H1 (cell line): ENCODE data around the gene MPZL3. TPM values are rescaled to one million over a fixed set of nuclear protein-coding genes. Genes with fewer than 3 reads are reported as not detected.

Source experiments
- CTCF ChIA-PET: fragments of 300-600 bp; sonication (Branson Sonifier 250); formaldehyde crosslinking; loops from one replicate; lab custom pipeline; 2021; ENCODE audit not compliant: partially characterized antibody; lab: Charles Lee
- POLR2A ChIA-PET: fragments of 300-600 bp; sonication (Branson Sonifier 250); formaldehyde crosslinking; loops from one replicate; lab custom pipeline; 2021; ENCODE audit warnings: inconsistent platforms; ENCODE audit not compliant: partially characterized antibody; lab: Charles Lee
- DNase-seq, 2 experiments: peaks; one replicate each; pipeline versions ENCODE4 v3.0.0 to v3.0.0-alpha.2; 2010 to 2022; ENCODE audit warnings: low spot score in 2 of 2, low read depth in 1 of 2, mixed read lengths in 1 of 2
- FAIRE-seq: peaks from 2 replicates; lab custom pipeline; 2011; peaks lifted over from hg19 to GRCh38; lab: Jason Lieb, UNC
- H2AFZ ChIP-seq: 2 replicates; pipeline ENCODE4 v1.8.1; 2012; ENCODE audit warnings: low read length, inconsistent platforms
- H2AK5ac ChIP-seq: 2 replicates; pipeline ENCODE4 v1.6.1; 2013; ENCODE audit warnings: low read depth, low read length
- H2BK120ac ChIP-seq: replicated peaks from 2 replicates; pipeline ENCODE3; 2013; ENCODE audit warnings: low read depth, low read length, inconsistent platforms
- H2BK12ac ChIP-seq: 2 replicates; pipeline ENCODE4 v1.6.1; 2013; ENCODE audit warnings: low read depth, low read length
- H2BK15ac ChIP-seq: 2 replicates; pipeline ENCODE4 v1.6.1; 2013; ENCODE audit warnings: low read length
- H2BK20ac ChIP-seq: 2 replicates; pipeline ENCODE4 v1.6.1; 2013; ENCODE audit warnings: low read length
- H2BK5ac ChIP-seq: 2 replicates; pipeline ENCODE4 v1.6.1; 2013; ENCODE audit warnings: low read depth, low read length
- H3K14ac ChIP-seq: 2 replicates; pipeline ENCODE4 v1.6.1; 2013; ENCODE audit warnings: inconsistent platforms; ENCODE audit not compliant: insufficient read length
- H3K18ac ChIP-seq: 2 replicates; pipeline ENCODE4 v1.6.1; 2013; ENCODE audit warnings: low read length; ENCODE audit errors: extremely low read depth
- H3K23ac ChIP-seq: 2 replicates; pipeline ENCODE4 v1.6.1; 2013; ENCODE audit warnings: inconsistent platforms; ENCODE audit not compliant: insufficient read length
- H3K23me2 ChIP-seq: 2 replicates; pipeline ENCODE4 v1.6.1; 2013; ENCODE audit warnings: low read depth, low read length
- H3K27ac ChIP-seq: 2 replicates; pipeline ENCODE4 v1.6.1; 2011; ENCODE audit warnings: low read depth, low read length, inconsistent platforms
- H3K27me3 ChIP-seq, 4 experiments: replicated peaks in 1 of 4; 1 replicate in 1 of 4; 2 replicates in 3 of 4; pipeline versions ENCODE4 v1.6.1 to v1.8.1; 2011 to 2013; ENCODE audit warnings: low read length in 3 of 4, mild to moderate bottlenecking in 3 of 4, inconsistent platforms in 2 of 4, mixed read lengths in 2 of 4, moderate library complexity in 1 of 4; ENCODE audit not compliant: control insufficient read depth in 3 of 4, insufficient read depth in 3 of 4; ENCODE audit errors: extremely low read depth in 1 of 4
- H3K36me3 ChIP-seq, 4 experiments: 2 replicates each; pipeline versions ENCODE4 v1.6.1 to v1.8.1; 2011 to 2013; ENCODE audit warnings: mild to moderate bottlenecking in 4 of 4, low read length in 3 of 4, moderate library complexity in 2 of 4, control low read depth in 1 of 4, inconsistent platforms in 1 of 4; ENCODE audit not compliant: insufficient read depth in 4 of 4, control insufficient read depth in 2 of 4
- H3K4ac ChIP-seq: replicated peaks from 2 replicates; pipeline ENCODE3; 2013; ENCODE audit warnings: low read length, low read depth, mixed read lengths, inconsistent platforms; ENCODE audit not compliant: insufficient read length
- H3K4me1 ChIP-seq, 4 experiments: replicated peaks in 1 of 4; 1 replicate in 1 of 4; 2 replicates in 3 of 4; pipeline versions ENCODE4 v1.6.1 to v1.8.1; 2011 to 2013; ENCODE audit warnings: low read length in 3 of 4, inconsistent platforms in 2 of 4, mixed read lengths in 1 of 4; ENCODE audit not compliant: insufficient read depth in 4 of 4, control insufficient read depth in 3 of 4
- H3K4me2 ChIP-seq, 2 experiments: 2 replicates each; pipeline versions ENCODE4 v1.6.1 to v1.8.1; 2011 to 2013; ENCODE audit warnings: low read depth in 2 of 2, low read length in 2 of 2, control low read depth in 1 of 2, inconsistent platforms in 1 of 2, mild to moderate bottlenecking in 1 of 2; ENCODE audit not compliant: insufficient read depth in 1 of 2
- H3K4me3 ChIP-seq, 4 experiments: fragments of 200-600, 300-600 bp in 1 of 4; sonication (generic), shearing (Covaris generic), sonication (Bioruptor Twin) in 1 of 4; 2 replicates each; pipeline versions ENCODE4 v1.5.1 to v1.8.1; 2011 to 2016; ENCODE audit warnings: low read length in 4 of 4, low read depth in 3 of 4, control low read depth in 2 of 4, inconsistent platforms in 2 of 4, mild to moderate bottlenecking in 2 of 4, mixed read lengths in 1 of 4, moderate library complexity in 1 of 4; ENCODE audit not compliant: insufficient read depth in 2 of 4; ENCODE audit errors: extremely low read depth in 1 of 4
- H3K56ac ChIP-seq: replicated peaks from 2 replicates; pipeline ENCODE3; 2013; ENCODE audit warnings: low read depth, mild to moderate bottlenecking, mixed read lengths, low read length, inconsistent platforms; ENCODE audit not compliant: insufficient read length
- H3K79me1 ChIP-seq: 2 replicates; pipeline ENCODE4 v1.6.1; 2013; ENCODE audit warnings: low read depth, low read length, control low read depth
- H3K79me2 ChIP-seq, 2 experiments: 2 replicates each; pipeline versions ENCODE4 v1.6.1 to v1.8.1; 2012 to 2013; ENCODE audit warnings: low read length in 2 of 2, mild to moderate bottlenecking in 2 of 2, inconsistent platforms in 1 of 2; ENCODE audit not compliant: insufficient read depth in 2 of 2, control insufficient read depth in 1 of 2
- H3K9ac ChIP-seq, 4 experiments: replicated peaks in 1 of 4; 1 replicate in 1 of 4; 2 replicates in 3 of 4; pipeline versions ENCODE4 v1.6.1 to v1.8.1; 2011 to 2013; ENCODE audit warnings: low read depth in 3 of 4, low read length in 3 of 4, control low read depth in 2 of 4, mild to moderate bottlenecking in 2 of 4, moderate library complexity in 2 of 4, inconsistent platforms in 1 of 4; ENCODE audit errors: extremely low read depth in 1 of 4
- H3K9me3 ChIP-seq, 2 experiments: 2 replicates each; pipeline versions ENCODE4 v1.6.1 to v1.8.1; 2012 to 2013; ENCODE audit warnings: mild to moderate bottlenecking in 2 of 2, moderate library complexity in 2 of 2, control low read depth in 1 of 2, inconsistent platforms in 1 of 2, low read depth in 1 of 2, low read length in 1 of 2, mixed read lengths in 1 of 2; ENCODE audit not compliant: insufficient read depth in 2 of 2
- H4K20me1 ChIP-seq, 2 experiments: replicated peaks in 1 of 2; 2 replicates each; pipeline versions ENCODE3 to v1.8.1; 2011 to 2013; ENCODE audit warnings: inconsistent platforms in 2 of 2, low read length in 2 of 2, mild to moderate bottlenecking in 1 of 2; ENCODE audit not compliant: insufficient read depth in 2 of 2, control insufficient read depth in 1 of 2
- H4K5ac ChIP-seq: 2 replicates; pipeline ENCODE4 v1.6.1; 2013; ENCODE audit warnings: low read length, low read depth, mixed read lengths, inconsistent platforms; ENCODE audit not compliant: insufficient read length
- H4K8ac ChIP-seq: 2 replicates; pipeline ENCODE4 v1.8.0; 2013; ENCODE audit warnings: mild to moderate bottlenecking, moderate library complexity, low read length, inconsistent platforms; ENCODE audit not compliant: insufficient read depth; ENCODE audit errors: extremely low read depth
- H4K91ac ChIP-seq: replicated peaks from 2 replicates; pipeline ENCODE3; 2013; ENCODE audit warnings: low read length, mixed read lengths, inconsistent platforms; ENCODE audit not compliant: insufficient read length
- ASH2L ChIP-seq: fragments of 200-600, 300-600 bp; sonication (generic); IDR thresholded peaks from one replicate; pipeline ENCODE4 v1.7.1; 2017; ENCODE audit warnings: low read length
- BCL11A ChIP-seq, 2 experiments: IDR thresholded peaks; one replicate each; pipeline ENCODE4 v1.6.1; 2011; ENCODE audit warnings: low read depth in 2 of 2, low read length in 2 of 2, mild to moderate bottlenecking in 2 of 2
- EZH2 ChIP-seq: fragments of 200-600 bp; sonication (generic); IDR thresholded peaks from 2 replicates; pipeline ENCODE4 v1.7.1; 2012; ENCODE audit warnings: low read depth, mild to moderate bottlenecking, moderate library complexity, low read length, inconsistent platforms; ENCODE audit not compliant: severe bottlenecking
- JUN ChIP-seq: IDR thresholded peaks from 2 replicates; pipeline ENCODE4 v1.6.1; 2011; ENCODE audit warnings: low read depth, mild to moderate bottlenecking, improper control_type of control experiment, low read length
- JUND ChIP-seq: IDR thresholded peaks from 2 replicates; pipeline ENCODE4 v1.6.1; 2011; ENCODE audit warnings: mild to moderate bottlenecking, improper control_type of control experiment, low read length
- WGBS, 2 experiments: shearing (Covaris generic) in 1 of 2; methylation state at CpG; one replicate each; pipeline versions ENCODE4 v1.1.6 to v1.1.7; 2013 to 2015; ENCODE audit warnings: low lambda C conversion rate in 2 of 2, mixed read lengths in 2 of 2, inconsistent platforms in 1 of 2, low coverage in 1 of 2, missing lambda C conversion rate in 1 of 2; ENCODE audit not compliant: insufficient replicate concordance in 2 of 2, insufficient coverage in 1 of 2, insufficient read length in 1 of 2; ENCODE audit errors: extremely low coverage in 1 of 2, missing lambda C conversion rate in 1 of 2; 5-methylcytosine and 5-hydroxymethylcytosine counted together
- polyA plus RNA-seq, 7 experiments: library from polyadenylated mRNA; depleted of rRNA in 3 of 7; stranded (reverse) in 5 of 7; unstranded in 2 of 7; fragments of >200 nt in 5 of 7; fragments of 200-250 nt in 2 of 7; gene quantifications; 1 replicate in 5 of 7; 2 replicates in 1 of 7; 4 replicates in 1 of 7; pipeline versions ENCODE4 v1.2.1 to v1.2.3, GENCODE V29; 2011 to 2013; ENCODE audit warnings: missing spikeins in 2 of 7, mixed read lengths in 2 of 7
- total RNA-seq: library from RNA; stranded (reverse); fragmentation: NEBNext Ultra II Directional; extraction: Animal tissue kit (Norgen Biotek cat#: 25700); gene quantifications from 2 replicates; pipeline ENCODE4 v1.2.1, GENCODE V29; 2021

MPZL3 gene
- total and polyA plus RNA-seq, 2 of the 8 experiments (the other 6 are each of a cell fraction or from before 2014, with no cell fraction given) = 1.1 to 3.9 TPM

DNA sequence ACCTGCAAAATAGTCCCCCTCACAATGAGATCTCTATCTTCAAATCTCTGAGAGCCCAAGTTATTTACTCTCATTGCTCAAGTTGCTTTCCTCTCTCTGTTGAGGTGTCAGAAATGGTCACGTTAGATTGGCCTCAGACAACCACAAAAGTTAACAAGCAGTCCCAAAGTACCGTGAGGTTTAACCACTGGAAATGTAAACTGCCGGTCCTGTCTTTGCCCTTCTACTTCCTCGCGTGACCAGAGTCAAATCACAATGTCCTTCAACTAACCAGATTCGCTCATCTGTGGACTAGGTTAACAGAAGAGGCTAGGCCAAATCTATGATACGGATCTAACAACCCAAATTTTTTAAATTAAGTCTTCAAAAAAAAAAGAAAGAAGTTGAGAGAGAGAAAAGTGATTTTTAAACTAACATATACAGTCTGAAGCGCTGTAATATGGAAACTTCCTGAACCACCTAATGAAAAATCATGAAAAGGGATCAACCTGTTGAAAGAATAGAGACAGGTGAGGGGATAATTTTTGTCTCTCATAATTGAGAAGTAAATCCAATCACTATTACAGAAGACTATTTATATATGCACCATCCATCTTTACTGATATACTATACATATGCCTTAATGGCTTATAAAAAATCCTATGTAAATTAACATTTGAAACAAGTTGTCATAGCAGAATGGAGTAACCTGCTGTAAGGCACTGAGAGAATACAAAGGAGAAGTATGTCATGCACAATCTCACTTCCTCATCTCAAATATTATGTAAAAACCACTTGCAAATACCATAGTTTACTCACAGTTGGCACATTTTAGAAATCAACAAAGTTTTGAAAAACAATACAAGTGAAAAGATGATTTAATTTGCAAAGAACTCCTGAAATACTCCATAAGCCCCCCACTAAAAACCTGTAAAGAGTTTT, 24.0 kb downstream of the MPZL3 start:
- FAIRE-seq = no peak
- Histone ChIP-seq H3K56ac (no peak overlapping the region), H3K23me2 (no peaks in the 10 kb centered on the region), H3K4me2 (no peak overlapping the region), H3K36me3 (no peaks in the 10 kb centered on the region), H3K9ac (no peak overlapping the region), H2BK15ac (no peak overlapping the region), H3K27ac (no peak overlapping the region), H4K20me1 (no peaks in the 10 kb centered on the region), H2AFZ (no peak overlapping the region), H2AK5ac (no peak overlapping the region), H4K8ac (no peak overlapping the region), H3K4ac (no peak overlapping the region), H2BK20ac (no peak overlapping the region), H4K91ac (no peak overlapping the region), H4K5ac (no peak overlapping the region), H2BK12ac (no peak overlapping the region), H3K9me3 (no peaks in the 10 kb centered on the region), H3K79me1 (no peaks in the 10 kb centered on the region), H3K4me3 (no peak overlapping the region), H3K18ac (no peak overlapping the region), H3K4me1 (no peaks in the 10 kb centered on the region), H3K23ac (no peak overlapping the region), H3K27me3 (no peaks in the 10 kb centered on the region; a peak in 1 of 7 replicates), H3K14ac (no peak overlapping the region), H2BK120ac (no peak overlapping the region)
- 91% methylated on average over 8 of the region's 8 CpGs; no CpG with 5 or more reads in 1 of the 2 experiments for WGBS, 2 experiments
- ChIA-PET CTCF (no interaction called here), POLR2A (no interaction called here)
- no peak for DNase-seq
- TF ChIP-seq ASH2L (no peak), JUN (no peak), EZH2 (no peak), BCL11A (IDR thresholded peaks at IDR 0.05; ENCODE audit: low read depth in 2 of 2, low read length in 2 of 2) (no peak), JUND (no peak)
- TF ChIP-seq, all 59 proteins: peak for 0
- no peaks in the 10 kb centered on the region for H3K79me2 ChIP-seq
- H2BK5ac ChIP-seq = no peak overlapping the region
